ENCODE data around the gene PNPLA6. TPM values are rescaled to one million over a fixed set of nuclear protein-coding genes. Genes with fewer than 3 reads are reported as not detected.
A peak's percentile ranks its signal among the peaks of the same experiment; 100 is the strongest.

The PNPLA6 gene
- total RNA-seq, 2 donors from 2014 or later = 74.6 to 75.2 TPM

DNA sequence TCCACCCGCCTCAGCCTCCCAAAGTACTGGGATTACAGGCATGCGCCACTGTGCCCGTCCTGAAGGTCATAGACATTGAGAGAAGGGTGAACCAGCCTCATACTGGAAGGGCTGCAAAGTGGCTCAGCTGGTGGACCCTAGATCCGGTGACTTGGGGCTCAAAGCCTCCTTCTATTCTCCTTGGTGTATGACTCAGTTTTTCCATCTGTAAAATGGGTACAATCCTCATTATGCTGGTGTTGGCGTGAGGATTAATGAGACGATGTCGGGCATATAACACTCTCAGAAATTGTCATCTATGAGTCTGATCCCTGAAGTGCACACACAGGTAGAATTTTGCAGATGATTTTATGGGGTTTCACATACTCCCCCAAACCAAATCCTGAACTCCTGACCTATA lies 54.3 kb downstream of the PNPLA6 start:
- H3K9me3 ChIP-seq = no peaks in the 10 kb centered on the region
- intact Hi-C loops (cut with DNase I) = no loop called here
- DNase-seq (ENCODE audit: low spot score) = no peak
- peaks cover 4% of the 10 kb centered on the region for H3K4me1 ChIP-seq (replicated peaks)
- no peaks in the 10 kb centered on the region for H3K27me3 ChIP-seq (replicated peaks; ENCODE audit: insufficient read depth)
- no peak overlapping the region for H3K27ac ChIP-seq
- H3K4me3 ChIP-seq = no peak overlapping the region
- WGBS = 87% methylated on average over 7 of the region's 7 CpGs
- H3K36me3 ChIP-seq = no peaks in the 10 kb centered on the region
- no peak for TF ChIP-seq POLR2A (IDR thresholded peaks at IDR 0.05)
- TF ChIP-seq POLR2AphosphoS5 (IDR thresholded peaks at IDR 0.05) = no peak
- TF ChIP-seq, protein P1, sequence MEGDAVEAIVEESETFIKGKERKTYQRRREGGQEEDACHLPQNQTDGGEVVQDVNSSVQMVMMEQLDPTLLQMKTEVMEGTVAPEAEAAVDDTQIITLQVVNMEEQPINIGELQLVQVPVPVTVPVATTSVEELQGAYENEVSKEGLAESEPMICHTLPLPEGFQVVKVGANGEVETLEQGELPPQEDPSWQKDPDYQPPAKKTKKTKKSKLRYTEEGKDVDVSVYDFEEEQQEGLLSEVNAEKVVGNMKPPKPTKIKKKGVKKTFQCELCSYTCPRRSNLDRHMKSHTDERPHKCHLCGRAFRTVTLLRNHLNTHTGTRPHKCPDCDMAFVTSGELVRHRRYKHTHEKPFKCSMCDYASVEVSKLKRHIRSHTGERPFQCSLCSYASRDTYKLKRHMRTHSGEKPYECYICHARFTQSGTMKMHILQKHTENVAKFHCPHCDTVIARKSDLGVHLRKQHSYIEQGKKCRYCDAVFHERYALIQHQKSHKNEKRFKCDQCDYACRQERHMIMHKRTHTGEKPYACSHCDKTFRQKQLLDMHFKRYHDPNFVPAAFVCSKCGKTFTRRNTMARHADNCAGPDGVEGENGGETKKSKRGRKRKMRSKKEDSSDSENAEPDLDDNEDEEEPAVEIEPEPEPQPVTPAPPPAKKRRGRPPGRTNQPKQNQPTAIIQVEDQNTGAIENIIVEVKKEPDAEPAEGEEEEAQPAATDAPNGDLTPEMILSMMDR (IDR thresholded peaks at IDR 0.05) = no peak

DNA sequence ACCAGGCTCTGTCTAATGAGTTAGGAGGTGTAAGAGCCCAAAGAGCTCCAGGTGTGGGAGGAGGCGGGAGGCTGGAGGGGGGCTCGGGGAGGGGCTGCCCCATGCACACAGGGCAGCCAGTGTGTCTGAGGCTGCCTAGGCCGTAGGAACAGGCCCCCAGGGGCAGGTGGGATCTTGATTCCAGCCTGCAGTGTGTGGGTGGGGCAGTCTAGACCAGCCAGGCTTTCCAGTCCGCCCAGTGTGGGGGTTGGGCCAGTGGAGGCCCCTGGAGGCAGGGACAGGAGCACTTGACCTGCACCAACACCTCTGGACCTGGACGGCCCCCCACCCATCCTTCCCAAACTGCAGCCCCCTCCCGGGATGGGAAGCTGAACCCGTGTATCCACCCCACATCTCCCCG lies 54.7 kb downstream of the PNPLA6 start:
- Histone ChIP-seq H3K27ac (no peak overlapping the region), H3K9me3 (no peaks in the 10 kb centered on the region), H3K36me3 (no peaks in the 10 kb centered on the region), H3K27me3 (replicated peaks; ENCODE audit: insufficient read depth) (no peaks in the 10 kb centered on the region), H3K4me1 (replicated peaks) (peaks cover 4% of the 10 kb centered on the region), H3K4me3 (no peak overlapping the region)
- TF ChIP-seq, protein P1 (IDR thresholded peaks at IDR 0.05) = no peak
- TF ChIP-seq POLR2AphosphoS5 (IDR thresholded peaks at IDR 0.05) = peak; percentile 27
- intact Hi-C loops (cut with DNase I) = no loop called here
- DNase-seq (ENCODE audit: low spot score) = peak; percentile 42
- 27% methylated on average over 5 of the region's 8 CpGs for WGBS

- Histone ChIP-seq H3K27ac (peak within 1 kb of the TSS; percentile 62 to 78), H3K9me3 (no peaks in the 10 kb centered on the region), H3K27me3 (replicated peaks; ENCODE audit: insufficient read depth) (no peaks in the 10 kb centered on the region), H3K4me1 (replicated peaks) (no peaks in the 10 kb centered on the region), H3K36me3 (no peaks in the 10 kb centered on the region), H3K4me3 (peak within 1 kb of the TSS; percentile 41 to 64)
- DNase-seq (ENCODE audit: low spot score) = peak; percentile 29
- under 1% methylated on average over 24 of the region's 78 CpGs for WGBS
- intact Hi-C loops (cut with DNase I) = no loop called here
- TF ChIP-seq, protein P1 (IDR thresholded peaks at IDR 0.05) = no peak
- TF ChIP-seq POLR2A (IDR thresholded peaks at IDR 0.05) (no peak), POLR2AphosphoS5 (IDR thresholded peaks at IDR 0.05) (no peak)
Measured at GRCh38 chr19:7595466-7596133, 60.1 kb downstream of the PNPLA6 start, which contains the start of gene CAMSAP3. TSS of gene CAMSAP3 (plus strand) at chr19:7595863. CDS start at chr19:7596003, 140 bp downstream.

DNA sequence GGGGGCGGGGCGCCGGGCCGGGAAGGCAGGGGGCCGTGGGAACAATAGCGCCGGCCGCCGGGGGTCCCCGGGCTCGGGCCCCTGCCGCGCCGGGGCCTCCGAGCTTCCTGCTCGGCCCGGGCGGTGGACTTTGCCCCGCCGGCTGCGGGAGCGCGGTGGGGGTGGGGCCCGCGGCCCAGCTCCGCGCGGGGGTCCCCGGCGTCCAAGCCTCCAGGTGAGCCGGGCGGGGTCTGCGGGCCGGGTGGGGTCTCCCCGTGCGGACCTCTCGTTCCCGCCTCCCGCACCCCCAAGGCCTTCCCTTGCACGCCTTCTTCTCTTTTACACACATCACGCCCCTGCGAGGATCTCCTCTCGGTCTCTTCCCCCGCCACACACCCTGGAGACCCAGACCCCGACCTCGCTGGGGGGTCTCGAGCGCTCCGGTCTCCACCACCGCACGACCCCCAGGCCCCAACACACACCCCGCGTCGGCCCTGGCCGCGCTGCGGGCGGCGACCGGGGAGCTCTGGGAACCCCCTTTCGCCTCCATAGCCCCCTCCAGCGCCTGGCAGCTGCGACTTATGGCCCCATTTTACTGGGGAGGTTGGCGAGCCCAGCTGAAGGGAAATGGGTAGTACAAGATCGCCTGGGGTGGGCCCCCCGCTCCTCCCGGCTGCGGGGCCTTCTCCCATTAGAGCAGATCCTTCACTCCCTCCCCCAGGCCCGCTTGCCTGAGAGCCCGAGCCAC lies 60.9 kb downstream of the PNPLA6 start:
- Histone ChIP-seq H3K27ac (peak overlapping the region; percentile 62 to 78), H3K4me3 (peak overlapping the region; percentile 41 to 64), H3K27me3 (replicated peaks; ENCODE audit: insufficient read depth) (no peaks in the 10 kb centered on the region), H3K9me3 (no peaks in the 10 kb centered on the region), H3K4me1 (replicated peaks) (no peaks in the 10 kb centered on the region), H3K36me3 (no peaks in the 10 kb centered on the region)
- WGBS = 2% methylated on average over 54 of the region's 70 CpGs
- DNase-seq (ENCODE audit: low spot score) = no peak
- intact Hi-C loops (cut with DNase I) = no loop called here
- TF ChIP-seq POLR2AphosphoS5 (IDR thresholded peaks at IDR 0.05) (no peak), POLR2A (IDR thresholded peaks at IDR 0.05) (no peak)
- TF ChIP-seq, protein P1 (IDR thresholded peaks at IDR 0.05) = no peak
